ENCODE measurements around the gene HDAC4.

Gene HDAC4

GRCh38 chr2:239212121-239212928, 188.5 kb downstream of the HDAC4 start:
- DNase-seq: no peak

DNA sequence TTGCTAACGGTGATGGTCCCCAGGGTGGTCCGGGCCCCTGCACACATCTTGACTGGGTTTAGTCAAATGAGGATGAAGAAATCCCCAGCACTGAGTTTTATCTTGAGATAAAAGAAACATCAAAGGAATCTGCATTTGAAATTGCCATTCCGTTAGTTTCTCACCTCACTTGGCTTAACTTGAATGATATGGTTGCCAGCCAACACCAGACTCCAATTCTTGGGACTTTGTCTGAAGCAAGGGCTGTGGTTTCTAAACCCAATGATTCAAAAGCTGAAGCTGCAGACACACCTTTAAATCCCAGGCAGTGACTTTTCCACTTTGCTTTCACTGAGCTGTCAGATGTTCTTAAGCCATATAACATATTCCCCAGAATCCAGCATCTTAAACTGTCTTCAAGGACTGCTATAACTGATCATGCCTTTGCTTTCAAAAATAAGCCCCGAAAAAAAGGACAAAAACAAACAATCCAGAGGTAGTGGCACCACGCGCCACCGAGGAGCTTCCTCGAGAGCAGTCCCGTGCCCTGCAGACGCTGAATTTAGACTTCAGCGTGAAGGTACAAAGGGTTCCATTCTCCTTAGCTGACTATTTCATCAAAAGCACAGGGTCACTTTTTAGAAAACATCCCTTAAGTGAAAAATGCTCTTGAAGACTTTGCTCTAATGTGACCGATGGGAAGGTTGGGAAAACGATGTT, 189.3 kb downstream of the HDAC4 start:
- DNase-seq: no peak

GRCh38 chr2:239209783-239210182, 191.0 kb downstream of the HDAC4 start:
- DNase-seq: no peak

- no peak for DNase-seq
Measured at GRCh38 chr2:239208465-239209180, 192.2 kb downstream of the HDAC4 start.

DNA sequence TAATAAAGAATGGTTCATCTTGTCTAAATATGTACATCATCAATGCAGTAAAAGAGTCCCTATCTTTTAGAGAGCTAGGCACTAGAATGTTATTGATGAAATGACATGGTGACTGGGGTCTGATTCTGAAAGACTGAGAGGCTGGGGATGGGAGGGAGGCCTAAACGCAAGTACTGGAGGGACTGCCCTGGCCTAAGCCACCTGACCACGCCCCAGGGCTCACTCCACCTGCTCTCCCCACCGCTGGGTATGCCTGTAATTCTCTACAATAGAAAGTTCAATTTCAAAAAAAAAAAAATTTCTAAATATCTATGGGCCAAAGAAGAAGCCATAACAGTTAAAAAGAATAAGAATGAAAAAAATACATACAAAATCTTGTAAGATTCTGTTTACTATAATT, 194.0 kb downstream of the HDAC4 start:
- DNase-seq: no peak

GRCh38 chr2:239206042-239206441, 194.8 kb downstream of the HDAC4 start:
- no peak for DNase-seq

GRCh38 chr2:239204876-239205468, 195.8 kb downstream of the HDAC4 start:
- DNase-seq: no peak

DNA sequence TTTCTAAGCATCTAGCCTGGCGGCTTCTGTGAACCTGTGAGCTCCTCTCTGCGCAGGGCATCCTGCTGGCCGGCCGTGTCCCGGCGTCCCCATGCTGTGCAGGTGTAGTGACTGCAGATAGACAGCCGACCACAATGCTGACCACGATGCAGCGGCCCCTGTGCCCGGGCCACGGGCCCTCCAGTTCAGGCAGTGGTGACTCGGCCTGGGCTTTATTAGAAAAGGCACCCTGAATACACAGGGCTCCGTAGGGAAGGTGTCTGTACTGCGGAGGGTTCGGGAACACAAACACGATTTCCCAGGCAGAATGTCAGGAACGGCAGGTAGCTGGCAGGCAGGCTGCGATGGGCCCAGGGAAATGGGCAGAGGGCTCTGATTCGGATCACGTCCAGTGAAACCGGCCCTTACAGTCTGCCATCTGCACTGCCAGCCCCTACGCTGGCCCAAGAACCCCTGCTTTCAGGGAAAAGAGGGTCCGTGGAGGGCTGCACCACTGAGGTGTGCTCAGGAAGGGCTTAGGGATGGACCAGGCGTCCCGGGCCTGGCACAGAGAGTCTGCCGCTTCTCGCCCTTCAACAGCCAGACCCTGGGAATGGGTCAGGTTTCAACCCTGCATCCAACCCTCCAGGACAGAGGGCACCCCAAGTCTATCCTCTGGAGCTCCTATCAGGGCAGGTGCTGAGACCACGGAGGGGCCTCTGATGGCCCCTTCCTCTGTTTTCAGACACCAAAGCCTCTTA, 196.5 kb downstream of the HDAC4 start:
- DNase-seq: no peak

DNA sequence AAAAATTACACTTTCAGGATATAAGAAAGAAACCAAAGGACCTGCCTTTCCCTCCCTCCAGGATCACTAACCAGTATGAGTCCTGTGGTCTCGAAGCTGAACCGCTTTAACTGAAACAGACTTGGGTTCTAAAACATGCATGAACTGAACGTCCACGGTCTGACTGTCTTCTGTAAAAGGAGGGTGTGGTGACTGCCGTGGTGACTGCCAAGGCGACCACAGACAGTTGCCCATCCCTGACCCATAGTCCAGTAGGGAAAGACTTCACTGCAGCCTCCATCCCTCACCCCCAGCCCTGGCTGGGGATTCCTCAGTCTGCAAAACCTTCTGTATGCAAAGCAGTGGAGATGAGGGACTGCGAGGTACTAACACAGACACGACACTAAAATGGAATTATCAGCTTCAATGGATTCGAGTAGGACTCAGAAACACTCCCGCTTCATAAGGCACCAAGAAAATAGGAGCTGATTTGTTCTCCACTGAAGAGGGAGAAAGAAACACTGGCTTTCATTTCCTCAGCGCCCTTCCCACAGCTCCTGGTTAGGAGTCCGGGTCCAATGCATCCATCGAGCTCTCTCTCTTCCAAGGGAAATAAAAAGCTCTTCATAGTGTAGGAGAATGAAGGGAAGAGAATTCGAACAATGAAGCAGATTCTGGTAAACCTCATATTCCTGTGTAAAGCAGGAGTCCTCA, 197.2 kb downstream of the HDAC4 start:
- no peak for DNase-seq

DNA sequence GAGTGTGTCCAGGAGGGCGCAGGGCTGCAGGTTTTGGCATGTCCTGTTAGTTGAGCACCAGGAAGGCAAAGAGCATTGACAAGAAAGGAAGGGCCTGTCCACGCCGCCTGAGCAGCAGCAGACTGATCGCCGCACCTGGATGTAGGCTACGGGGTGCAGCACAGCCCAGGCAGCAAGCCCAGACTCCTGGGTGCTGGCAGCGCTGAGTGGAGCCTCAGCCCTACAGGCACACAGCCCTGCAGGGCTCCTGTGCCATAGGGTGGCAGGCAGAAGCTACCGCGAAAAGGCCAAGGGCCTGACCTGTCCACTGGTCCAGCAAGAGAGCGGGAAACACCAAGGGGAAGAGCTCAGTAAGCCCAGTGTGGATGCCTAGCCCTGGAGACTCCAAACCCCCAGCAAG, 198.0 kb downstream of the HDAC4 start:
- DNase-seq: no peak

DNA sequence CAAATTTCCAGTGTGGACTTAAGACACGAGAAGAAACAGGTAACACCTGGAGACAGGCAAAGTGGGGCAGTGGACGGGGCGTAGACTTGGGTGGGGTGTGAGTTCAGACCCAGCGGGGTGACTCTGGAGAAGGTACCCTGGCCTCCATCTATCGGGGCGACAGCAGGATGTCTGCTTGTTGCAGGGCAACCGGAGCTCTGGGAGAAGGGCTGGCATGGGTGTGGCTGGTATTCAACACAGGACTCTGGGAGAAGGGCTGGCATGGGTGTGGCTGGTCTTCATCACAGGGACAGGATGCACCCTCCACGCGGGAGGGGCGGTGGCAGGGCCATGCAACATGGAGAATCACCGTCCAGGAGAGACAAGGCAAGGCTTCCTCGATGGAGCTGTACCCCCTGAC, 198.5 kb downstream of the HDAC4 start:
- DNase-seq: no peak

GRCh38 chr2:239201884-239202283, 198.9 kb downstream of the HDAC4 start:
- DNase-seq: no peak

DNA sequence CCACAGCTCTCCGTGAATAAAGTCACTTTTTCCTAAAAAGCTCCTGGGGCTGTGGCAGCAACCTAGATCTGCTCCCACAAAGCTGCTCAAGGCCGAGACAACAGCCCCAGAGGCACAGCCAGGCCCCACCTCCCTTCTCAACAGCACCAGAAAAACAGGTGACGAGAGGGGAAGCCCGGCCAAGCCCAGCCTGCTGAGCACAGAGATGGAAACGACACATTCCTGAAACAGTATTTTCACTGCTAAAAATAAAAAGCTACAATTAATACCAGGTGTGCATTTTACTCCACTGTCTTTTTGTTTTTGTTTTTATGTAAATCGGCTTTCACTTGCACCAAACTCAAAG, 199.3 kb downstream of the HDAC4 start:
- peak; percentile 32 for DNase-seq

- DNase-seq: no peak
Measured at GRCh38 chr2:239200646-239201530, 199.9 kb downstream of the HDAC4 start.

- DNase-seq: no peak
Measured at GRCh38 chr2:239199041-239199768, 201.6 kb downstream of the HDAC4 start.

- DNase-seq: no peak
Measured at GRCh38 chr2:239198221-239198620, 202.6 kb downstream of the HDAC4 start.

- DNase-seq: no peak
Measured at GRCh38 chr2:239197146-239197545, 203.7 kb downstream of the HDAC4 start.

DNA sequence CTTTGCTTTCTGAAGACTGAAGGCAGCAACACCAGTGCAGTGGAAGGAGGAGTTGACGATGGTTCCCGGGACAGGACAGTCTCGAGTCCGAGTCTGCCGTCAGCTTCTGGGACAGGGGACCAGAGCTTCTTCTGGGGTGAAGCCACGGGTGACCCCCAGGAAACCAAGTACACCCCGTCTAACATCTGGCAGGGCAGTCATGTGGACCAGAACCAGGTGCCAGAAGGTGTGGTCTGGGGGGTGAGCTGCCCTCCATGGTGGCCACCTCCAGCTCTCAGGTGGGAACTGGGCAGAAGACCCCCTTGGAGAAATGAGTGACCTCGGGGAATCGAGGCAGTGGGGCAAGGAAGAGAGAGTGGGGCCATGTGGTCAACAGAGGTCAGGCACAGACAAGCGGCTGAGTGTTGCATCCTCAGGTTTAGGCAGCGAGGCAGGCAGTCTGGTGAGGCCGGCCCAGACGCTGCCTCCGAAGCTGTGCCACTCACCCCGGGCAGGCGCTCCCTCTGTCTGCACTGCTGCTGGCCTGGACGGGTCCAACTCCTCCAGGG, 204.3 kb downstream of the HDAC4 start:
- DNase-seq: no peak

DNA sequence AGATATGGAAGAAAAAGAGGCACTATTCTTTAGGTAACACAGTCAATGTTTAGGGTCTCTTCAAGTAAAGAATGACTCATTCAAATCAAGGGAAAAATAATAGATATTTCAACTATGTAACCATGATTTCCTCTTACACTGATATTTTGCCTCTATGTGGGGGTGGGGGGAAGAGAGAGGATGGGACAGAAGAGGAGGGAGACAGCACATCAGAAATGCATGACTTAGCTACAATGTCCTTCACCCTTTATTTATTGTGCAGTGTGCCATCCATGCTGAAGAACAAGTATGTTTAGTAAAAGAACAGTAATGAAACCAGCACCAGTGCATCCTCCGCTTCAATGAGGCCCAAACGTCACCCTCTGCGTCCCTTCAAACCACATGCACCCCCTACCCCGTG, 204.8 kb downstream of the HDAC4 start:
- no peak for DNase-seq

- DNase-seq: no peak
Measured at GRCh38 chr2:239195318-239195871, 205.4 kb downstream of the HDAC4 start.
